SK-N-SH treated with all-trans-retinoic acid at 6 μM for 48 hours (cell line): ENCODE data around the gene NATD1.

Experiments used
- ATAC-seq: fragments of 200-7000 bp; cut with Tn5 transposase; 3 replicates; pipeline ENCODE4 v1.9.1; 2020; ENCODE audit warnings: mild to moderate bottlenecking, moderate library complexity
- ARNTL ChIP-seq: fragments of 450-650 bp; formaldehyde crosslinking; IDR thresholded peaks from 2 replicates; pipeline ENCODE4 v1.5.0; 2020; ENCODE audit warnings: low read depth, mild to moderate bottlenecking, moderate library complexity, borderline replicate concordance
- CREB5 ChIP-seq: fragments of 250-450 bp; sonication (Bioruptor Pico); IDR thresholded peaks from 2 replicates; pipeline ENCODE4 v1.5.1; 2020; ENCODE audit warnings: low read depth, mild to moderate bottlenecking, moderate library complexity
- CSRNP3 ChIP-seq: fragments of 250-450 bp; sonication (Bioruptor Pico); IDR thresholded peaks from 2 replicates; pipeline ENCODE4 v1.5.1; 2021; ENCODE audit warnings: mild to moderate bottlenecking, moderate library complexity
- ESRRG ChIP-seq: fragments of 250-450 bp; sonication (Bioruptor Pico); IDR thresholded peaks from 2 replicates; pipeline ENCODE4 v1.6.1; 2021; ENCODE audit warnings: mild to moderate bottlenecking
- GLIS3 ChIP-seq: fragments of 250-450 bp; sonication (Bioruptor Pico); IDR thresholded peaks from 2 replicates; pipeline ENCODE4 v1.5.0; 2020; ENCODE audit warnings: mild to moderate bottlenecking, moderate library complexity
- ISL1 ChIP-seq: fragments of 250-450 bp; sonication (Bioruptor Pico); IDR thresholded peaks from 2 replicates; pipeline ENCODE4 v2.1.2; 2022; ENCODE audit warnings: mild to moderate bottlenecking, moderate library complexity
- PATZ1 ChIP-seq: fragments of 250-450 bp; sonication (Bioruptor Pico); IDR thresholded peaks from 2 replicates; pipeline ENCODE4 v1.8.0; 2020; ENCODE audit warnings: mild to moderate bottlenecking, moderate library complexity, borderline replicate concordance
- POU6F1 ChIP-seq: fragments of 250-450 bp; sonication (Bioruptor Pico); IDR thresholded peaks from 2 replicates; pipeline ENCODE4 v1.8.0; 2021; ENCODE audit warnings: low read depth, mild to moderate bottlenecking, moderate library complexity, borderline replicate concordance
- PPARA ChIP-seq: fragments of 250-450 bp; sonication (Bioruptor Pico); IDR thresholded peaks from 2 replicates; pipeline ENCODE4 v1.5.0; 2020; ENCODE audit warnings: mild to moderate bottlenecking, borderline replicate concordance
- RARB ChIP-seq: fragments of 250-450 bp; sonication (Bioruptor Pico); IDR thresholded peaks from 2 replicates; pipeline ENCODE4 v1.8.0; 2021; ENCODE audit warnings: mild to moderate bottlenecking, moderate library complexity
- SNAI2 ChIP-seq: fragments of 250-450 bp; sonication (Bioruptor Pico); IDR thresholded peaks from 2 replicates; pipeline ENCODE4 v1.5.0; 2020; ENCODE audit warnings: mild to moderate bottlenecking, moderate library complexity
- TCF4 ChIP-seq: fragments of 250-450 bp; sonication (Bioruptor Pico); IDR thresholded peaks from 2 replicates; pipeline ENCODE4 v1.8.0; 2021; ENCODE audit warnings: mild to moderate bottlenecking, moderate library complexity, borderline replicate concordance
- TOX ChIP-seq: fragments of 250-450 bp; sonication (Bioruptor Pico); IDR thresholded peaks from 2 replicates; pipeline ENCODE4 v1.8.0; 2021; ENCODE audit warnings: mild to moderate bottlenecking, moderate library complexity, borderline replicate concordance
- TSHZ2 ChIP-seq: fragments of 250-450 bp; sonication (Bioruptor Pico); IDR thresholded peaks from 2 replicates; pipeline ENCODE4 v1.5.0; 2020; ENCODE audit warnings: mild to moderate bottlenecking, moderate library complexity
- ZC3H10 ChIP-seq: fragments of 250-450 bp; sonication (Bioruptor Pico); IDR thresholded peaks from 2 replicates; pipeline ENCODE4 v1.5.1; 2021; ENCODE audit warnings: mild to moderate bottlenecking, moderate library complexity
- ZFP30 ChIP-seq: fragments of 450-650 bp; formaldehyde crosslinking; IDR thresholded peaks from 2 replicates; pipeline ENCODE4 v1.5.0; 2022; ENCODE audit warnings: mild to moderate bottlenecking, moderate library complexity
- ZNF565 ChIP-seq: fragments of 450-650 bp; formaldehyde crosslinking; conservative IDR thresholded peaks from 2 replicates; pipeline ENCODE4 v1.5.0; 2020; ENCODE audit warnings: low read depth, mild to moderate bottlenecking, moderate library complexity
- ZNF70 ChIP-seq: fragments of 450-650 bp; formaldehyde crosslinking; IDR thresholded peaks from 2 replicates; pipeline ENCODE4 v1.5.0; 2020; ENCODE audit warnings: mild to moderate bottlenecking, moderate library complexity
- ZNF8 ChIP-seq: fragments of 450-650 bp; formaldehyde crosslinking; IDR thresholded peaks from 2 replicates; pipeline ENCODE4 v1.5.0; 2020; ENCODE audit warnings: mild to moderate bottlenecking, moderate library complexity

The NATD1 gene

GRCh38 chr17:21212826-21213637 is 40.2 kb downstream of the NATD1 start:
- TF ChIP-seq ZNF8 (CRISPR knock-in tag), result no peak
- no peak for ATAC-seq

GRCh38 chr17:21211825-21212479 is 41.3 kb downstream of the NATD1 start:
- no peak for ATAC-seq
- no peak for TF ChIP-seq ZNF70 (CRISPR knock-in tag)
- TF ChIP-seq TOX (CRISPR knock-in tag), result no peak
- TF ChIP-seq RARB (CRISPR knock-in tag), result no peak
- no peak for TF ChIP-seq ISL1 (CRISPR knock-in tag)
- no peak for TF ChIP-seq ZFP30 (CRISPR knock-in tag)
- TF ChIP-seq ESRRG (CRISPR knock-in tag), result no peak
- TF ChIP-seq ZC3H10 (CRISPR knock-in tag), result no peak
- TF ChIP-seq, all 23 proteins: peak for 0

GRCh38 chr17:21210411-21211076 is 42.7 kb downstream of the NATD1 start:
- no peak for TF ChIP-seq TCF4 (CRISPR knock-in tag)
- TF ChIP-seq ZNF70 (CRISPR knock-in tag), result no peak
- no peak for TF ChIP-seq POU6F1 (CRISPR knock-in tag)
- no peak for TF ChIP-seq ZC3H10 (CRISPR knock-in tag)
- TF ChIP-seq ISL1 (CRISPR knock-in tag), result no peak
- no peak for TF ChIP-seq ZFP30 (CRISPR knock-in tag)
- no peak for TF ChIP-seq PPARA (CRISPR knock-in tag)
- TF ChIP-seq ZNF565 (CRISPR knock-in tag), result no peak
- TF ChIP-seq SNAI2 (CRISPR knock-in tag), result no peak
- TF ChIP-seq CSRNP3 (CRISPR knock-in tag), result no peak
- no peak for TF ChIP-seq ZNF8 (CRISPR knock-in tag)
- TF ChIP-seq GLIS3 (CRISPR knock-in tag), result no peak
- TF ChIP-seq ARNTL, result no peak
- ATAC-seq, result no peak

- ATAC-seq, result no peak
- TF ChIP-seq CREB5 (CRISPR knock-in tag) (no peak), GLIS3 (CRISPR knock-in tag) (no peak), TSHZ2 (no peak), POU6F1 (CRISPR knock-in tag) (no peak), ZFP30 (CRISPR knock-in tag) (no peak), ZNF70 (CRISPR knock-in tag) (no peak), TCF4 (CRISPR knock-in tag) (no peak), SNAI2 (CRISPR knock-in tag) (no peak), RARB (CRISPR knock-in tag) (no peak), CSRNP3 (CRISPR knock-in tag) (no peak), ZNF565 (CRISPR knock-in tag) (no peak), PATZ1 (CRISPR knock-in tag) (no peak)
Observed at GRCh38 chr17:21209511-21210175, 43.6 kb downstream of the NATD1 start.
